Stimulated activated CD4-positive, alpha-beta T cell treated with anti-CD3 and anti-CD28 coated beads, Interleukin-1b, Interleukin-23, amount 100 ng/mL, for 48 hours (primary cell): ENCODE results near the gene GDF15.
A peak's percentile ranks its signal among the peaks of the same experiment; 100 is the strongest.
"Not testable (repeated sequence)": the region's sequence is repeated elsewhere in the genome, so short reads cannot be mapped to it uniquely, and the experiment has no call there.

Experiments used
- DNase-seq: peaks from one replicate; pipeline ENCODE4 v3.0.0-alpha.2; 2020

Gene GDF15

DNA sequence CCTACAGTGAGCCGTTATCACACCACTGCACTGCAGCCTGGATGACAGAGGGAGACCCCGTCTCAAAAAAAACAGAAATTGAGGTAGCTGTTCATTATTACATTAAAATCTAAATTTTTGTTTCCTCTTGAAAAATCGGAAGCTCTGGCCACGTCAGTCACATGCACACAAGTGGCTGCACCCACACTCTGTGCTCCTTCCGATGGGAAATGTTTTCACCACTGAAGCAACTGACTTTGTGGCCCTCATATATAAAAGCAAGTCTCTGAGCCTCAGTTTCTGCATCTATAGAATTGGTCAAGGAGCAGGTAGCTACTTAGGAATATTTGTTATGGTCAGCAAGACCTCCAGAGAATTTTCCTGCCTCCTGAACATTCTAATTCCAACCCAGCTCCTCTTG lies 7.0 kb downstream of the GDF15 start:
- DNase-seq: no peak

GRCh38 chr19:18393836-18394235 lies 7.9 kb downstream of the GDF15 start:
- DNase-seq: no peak

GRCh38 chr19:18396471-18397241 lies 10.7 kb downstream of the GDF15 start:
- DNase-seq: no peak

DNA sequence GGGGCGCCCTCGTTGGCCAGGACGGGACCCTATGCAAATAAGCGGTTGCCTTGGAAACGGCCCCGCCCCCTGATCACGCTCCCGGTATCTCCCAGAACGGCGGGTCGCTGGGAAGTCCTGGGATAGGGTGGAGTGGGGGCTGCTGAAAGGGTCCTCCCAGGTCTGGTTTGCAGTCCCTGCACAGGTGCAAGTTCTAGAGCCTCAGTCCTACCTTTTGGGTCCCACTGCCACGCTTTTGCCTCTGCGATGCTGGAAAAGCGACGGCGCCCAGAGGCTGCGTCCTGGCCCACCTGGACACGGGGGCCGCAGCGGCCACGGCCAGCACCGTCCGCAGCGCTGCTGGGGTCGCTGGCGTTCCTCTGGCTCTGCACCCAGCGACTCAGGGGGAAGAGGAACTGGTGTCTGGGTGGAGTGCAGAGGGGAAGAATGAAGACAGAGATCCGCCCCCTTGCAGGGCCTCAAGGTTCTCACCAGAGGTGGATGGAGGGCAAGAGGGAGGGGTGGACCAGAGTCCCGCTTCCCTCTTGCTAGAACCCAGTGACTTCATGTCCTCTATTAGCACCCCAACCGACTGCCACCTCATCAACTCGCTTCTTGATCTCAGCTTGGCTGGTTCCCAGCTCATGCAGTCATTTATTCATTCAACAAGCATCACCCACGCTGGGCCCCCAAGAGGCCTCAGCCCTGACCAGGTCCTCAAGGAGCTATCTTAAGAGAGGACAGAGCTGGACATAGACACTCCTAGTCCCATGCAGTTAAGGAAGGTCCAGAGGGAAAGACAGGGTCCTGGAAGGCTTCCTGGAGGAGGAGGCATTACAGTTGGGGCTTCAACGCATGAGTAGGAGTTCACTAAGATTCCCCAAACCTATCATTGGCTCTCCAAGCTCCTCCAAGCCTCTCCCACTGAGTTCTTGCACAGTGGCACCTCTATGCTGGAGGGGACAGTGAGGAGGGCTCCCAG lies 11.6 kb downstream of the GDF15 start, which contains the start of gene LRRC25:
LRRC25 (minus strand) TSS at position 381 of the 961 bp plus-strand sequence. CDS start 659 bp downstream, outside the sequence.
- DNase-seq: no peak

GRCh38 chr19:18399008-18399407 lies 13.1 kb downstream of the GDF15 start:
- DNase-seq: no peak

- no peak for DNase-seq
Measured at GRCh38 chr19:18401580-18402112, 15.7 kb downstream of the GDF15 start.

DNA sequence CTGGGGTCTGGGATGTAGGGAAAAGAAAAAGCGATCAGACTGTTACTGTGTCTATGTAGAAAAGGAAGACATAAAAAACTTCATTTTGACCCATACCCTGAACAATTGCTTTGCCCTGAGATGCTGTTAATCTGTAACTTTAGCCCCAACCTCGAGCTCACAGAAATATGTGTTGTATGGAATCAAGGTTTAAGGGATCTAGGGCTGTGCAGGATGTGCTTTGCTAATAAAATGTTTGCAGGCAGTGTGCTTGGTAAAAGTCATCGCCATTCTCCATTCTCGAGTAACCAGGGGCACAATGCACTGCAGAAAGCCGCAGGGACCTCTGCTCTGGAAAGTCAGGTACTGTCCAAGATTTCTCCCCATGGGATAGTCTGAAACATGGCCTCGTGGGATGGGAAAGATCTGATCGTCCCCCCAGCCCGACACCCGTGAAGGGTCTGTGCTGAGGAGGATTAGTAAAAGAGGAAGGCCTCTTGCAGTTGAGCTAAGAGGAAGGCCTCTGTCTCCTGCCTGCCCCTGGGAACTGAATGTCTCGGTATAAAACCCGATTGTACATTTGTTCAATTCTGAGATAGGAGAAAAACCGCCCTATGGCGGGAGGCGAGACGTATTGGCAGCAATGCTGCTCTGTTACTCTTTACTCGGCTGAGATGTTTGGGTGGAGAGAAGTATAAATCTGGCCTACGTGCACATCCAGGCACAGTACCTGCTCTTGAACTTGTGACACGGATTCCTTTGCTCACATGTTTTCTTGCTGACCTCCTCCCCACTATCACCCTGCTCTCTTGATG lies 16.7 kb downstream of the GDF15 start:
- not testable (repeated sequence) for DNase-seq

- DNase-seq: not testable (repeated sequence)
Measured at GRCh38 chr19:18405754-18406153, 19.8 kb downstream of the GDF15 start.

GRCh38 chr19:18406749-18407148 lies 20.8 kb downstream of the GDF15 start:
- DNase-seq: no peak

DNA sequence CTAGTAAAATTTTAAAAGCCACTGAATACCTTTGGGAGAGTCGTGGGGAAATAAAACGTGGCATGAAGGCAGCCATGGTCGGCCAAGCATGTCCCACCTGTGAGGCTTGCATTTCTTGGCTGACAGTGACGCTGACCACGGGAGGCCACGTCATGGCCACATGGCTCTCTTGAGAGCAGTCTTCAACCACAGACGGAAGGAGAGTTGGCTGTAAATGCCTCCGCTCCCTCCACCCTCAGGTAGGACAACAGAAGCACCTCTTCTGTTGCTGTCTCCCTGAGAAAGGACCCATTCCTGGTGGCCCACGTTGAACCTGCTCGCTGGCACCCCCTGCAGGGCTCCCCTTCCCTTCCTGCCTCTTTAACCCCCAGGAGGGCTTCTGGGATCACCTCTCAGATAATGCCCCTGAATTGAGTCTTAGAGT lies 22.1 kb downstream of the GDF15 start:
- no peak for DNase-seq

GRCh38 chr19:18412610-18413239 lies 26.8 kb downstream of the GDF15 start:
- no peak for DNase-seq

GRCh38 chr19:18414504-18415177 lies 28.7 kb downstream of the GDF15 start:
- DNase-seq: no peak

DNA sequence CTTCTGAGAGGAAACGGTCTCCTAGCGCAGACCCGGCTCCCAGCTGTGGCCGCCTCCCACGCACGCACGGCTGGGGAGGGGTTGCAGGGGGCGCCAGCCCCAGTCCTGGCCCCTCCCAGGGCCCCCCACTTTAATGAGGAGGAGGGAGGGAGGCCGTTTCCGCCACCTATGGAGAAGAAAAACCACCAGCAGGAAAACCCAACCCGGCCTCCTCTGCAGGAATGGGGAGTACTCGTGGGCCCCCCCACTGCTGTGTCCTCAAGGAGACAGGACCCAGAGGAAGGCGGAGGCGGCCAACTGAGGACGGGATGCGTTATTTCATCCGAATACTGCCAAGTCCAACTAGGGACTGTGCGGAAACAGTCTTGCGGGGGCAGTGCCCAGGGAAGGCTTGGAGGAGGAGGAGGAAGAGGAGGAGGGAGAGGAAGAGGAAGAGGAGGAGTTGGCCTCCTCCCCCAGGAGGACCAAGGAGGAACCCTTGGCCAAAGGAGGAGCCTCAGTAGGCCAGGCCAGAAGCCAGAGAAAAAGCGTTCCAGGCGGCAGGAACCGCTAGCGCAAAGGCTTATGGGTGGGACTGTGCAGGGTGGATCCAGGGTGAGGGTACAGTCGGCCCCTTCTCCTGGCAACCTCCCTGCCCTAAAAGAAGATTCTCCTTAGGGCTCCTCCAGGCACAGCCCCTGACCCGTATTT lies 29.4 kb downstream of the GDF15 start:
- DNase-seq: no peak

- peak; percentile 59 for DNase-seq
Measured at GRCh38 chr19:18416778-18417249, 30.9 kb downstream of the GDF15 start.

DNA sequence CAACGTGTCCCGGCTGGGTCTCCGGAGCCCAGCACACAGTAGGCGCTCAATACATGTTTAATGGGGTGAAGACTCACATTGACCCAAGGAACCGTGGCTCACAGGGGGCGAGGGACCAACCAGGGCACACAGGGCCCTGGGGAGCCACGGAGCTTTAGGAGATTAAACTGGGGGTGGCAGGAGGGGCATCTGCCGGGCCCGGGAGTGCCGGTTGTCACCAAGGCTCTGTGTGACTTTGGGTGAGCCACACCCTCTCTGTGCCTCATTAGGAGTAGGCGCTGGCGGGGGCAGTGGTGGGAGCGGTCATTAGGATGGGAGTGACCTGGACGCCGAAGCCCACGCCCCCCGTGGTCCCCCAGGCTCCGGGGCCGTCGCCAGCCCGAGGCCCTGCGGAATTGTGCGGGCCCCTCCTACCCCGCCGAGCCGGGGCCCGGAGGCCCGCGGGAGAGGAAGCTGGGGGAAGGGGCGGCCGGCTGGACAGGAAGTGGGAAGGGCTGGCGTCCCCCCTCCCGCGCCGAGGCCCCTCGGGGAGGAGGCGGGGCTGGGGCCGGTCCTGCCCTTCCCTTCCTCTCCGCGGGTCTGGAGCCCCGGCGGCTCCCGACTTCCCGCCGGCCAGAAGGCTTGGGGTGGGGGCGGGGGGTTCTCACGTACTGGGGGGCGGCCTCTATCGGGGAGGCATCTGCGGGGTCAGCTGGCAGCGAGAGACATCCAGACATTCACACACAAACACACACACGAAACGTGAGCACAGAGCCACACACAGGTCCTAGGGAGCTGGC lies 31.5 kb downstream of the GDF15 start:
- no peak for DNase-seq

DNA sequence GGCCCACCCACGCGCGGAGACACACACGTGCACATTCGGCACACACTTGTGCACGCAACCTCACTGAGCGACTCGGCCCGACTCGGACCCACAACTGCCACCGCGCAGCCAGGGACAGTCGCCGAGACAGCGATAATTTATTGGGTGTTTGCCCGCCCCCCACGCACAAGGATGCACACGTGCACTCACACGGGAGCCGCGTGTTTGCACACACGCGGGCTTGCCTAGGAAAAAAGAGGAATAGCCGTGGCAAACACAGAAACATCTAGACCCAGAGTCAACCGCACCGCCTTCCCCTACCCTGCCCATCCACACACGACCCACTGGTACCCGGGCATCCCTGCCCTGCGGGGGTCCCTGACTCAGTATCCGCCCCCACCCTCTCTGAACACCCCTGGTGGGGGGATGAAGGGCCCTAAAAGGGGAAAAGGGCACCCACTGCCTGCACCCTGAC lies 32.1 kb downstream of the GDF15 start:
- DNase-seq: no peak

GRCh38 chr19:18418483-18419194 lies 32.7 kb downstream of the GDF15 start:
- DNase-seq: no peak

GRCh38 chr19:18419195-18419698 lies 33.3 kb downstream of the GDF15 start, which contains the start of gene SSBP4:
SSBP4 (plus strand) TSS chr19:18419398; CDS start chr19:18419649, 251 bp downstream.
- DNase-seq: peak; percentile 60
